NCI-H1417 (cell line): ENCODE measurements around the gene ARHGAP24.

Experiments used
- DNase-seq, 3 experiments: peaks; one replicate each; lab custom pipeline; 2025; lab: John Stamatoyannopoulos, UW

The ARHGAP24 gene

DNA sequence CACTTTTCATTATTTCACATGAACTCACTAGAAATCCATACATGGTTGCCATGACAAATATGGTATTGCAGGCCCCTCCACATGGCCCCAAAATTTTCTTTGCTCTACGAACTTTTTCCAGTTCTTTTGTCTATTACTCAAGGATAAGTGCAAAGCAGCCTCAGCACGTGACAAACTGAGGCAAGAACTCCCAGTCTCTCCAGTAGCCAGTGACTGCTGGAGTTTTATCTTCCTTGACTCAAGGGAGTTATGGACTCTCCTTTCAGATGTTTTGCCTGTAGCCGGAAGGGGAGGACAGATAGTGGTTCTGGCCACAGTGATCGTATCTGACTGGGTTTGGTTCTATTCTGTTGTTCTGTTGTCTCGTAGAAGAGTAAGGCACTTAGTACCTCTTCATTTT lies 105.5 kb downstream of the ARHGAP24 start:
- no peak for DNase-seq

DNA sequence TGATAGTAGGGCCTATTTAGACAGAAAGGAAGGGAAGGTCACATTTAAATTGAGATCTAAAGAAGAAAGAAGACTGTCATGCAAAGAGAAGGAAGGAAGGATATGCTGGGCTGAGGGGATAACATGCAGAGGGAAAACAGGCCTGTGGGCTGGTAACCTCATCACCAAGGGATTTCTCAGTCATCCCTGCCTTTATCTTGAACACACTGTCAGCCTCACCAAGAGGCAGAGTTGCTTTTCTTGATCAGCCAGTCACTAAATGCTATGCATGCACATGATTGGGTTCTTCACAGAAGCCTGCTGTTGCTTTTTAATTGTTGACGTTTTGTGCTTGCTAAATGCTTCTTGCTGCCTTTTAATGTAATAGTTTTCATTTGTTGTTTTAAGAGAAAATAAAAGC lies 113.0 kb downstream of the ARHGAP24 start:
- DNase-seq, result no peak

DNA sequence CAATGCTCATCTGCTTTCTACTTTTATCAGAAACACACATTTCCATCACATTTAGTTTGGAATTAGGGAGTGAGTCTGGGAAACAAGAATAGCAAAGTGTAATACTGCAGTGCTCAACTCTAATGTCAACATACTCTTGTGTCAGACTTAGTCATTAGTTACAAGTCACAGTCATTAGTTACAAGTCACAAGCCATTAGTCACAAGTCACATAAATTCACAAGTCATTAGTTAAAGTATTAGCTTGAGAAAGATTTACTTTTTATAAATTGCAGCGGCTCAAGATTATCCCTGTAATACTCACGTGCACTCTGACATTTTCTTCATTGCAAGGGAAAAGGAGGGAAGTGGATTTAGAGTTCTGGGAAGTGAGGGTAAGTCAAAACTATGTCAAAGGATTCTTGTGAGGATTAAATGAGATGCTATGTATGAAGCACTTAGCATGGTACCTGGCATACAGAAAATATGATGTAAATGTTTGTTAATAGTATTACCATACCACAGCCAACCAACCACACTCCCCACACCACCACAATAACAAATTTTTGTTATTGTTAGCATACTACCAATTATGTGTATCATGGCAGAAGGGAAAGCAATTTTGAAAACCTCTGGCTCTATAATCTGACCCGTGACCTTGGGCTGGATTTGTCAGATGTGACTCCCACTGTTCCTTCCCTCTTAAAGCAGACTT lies 116.6 kb downstream of the ARHGAP24 start:
- DNase-seq, result no peak

DNA sequence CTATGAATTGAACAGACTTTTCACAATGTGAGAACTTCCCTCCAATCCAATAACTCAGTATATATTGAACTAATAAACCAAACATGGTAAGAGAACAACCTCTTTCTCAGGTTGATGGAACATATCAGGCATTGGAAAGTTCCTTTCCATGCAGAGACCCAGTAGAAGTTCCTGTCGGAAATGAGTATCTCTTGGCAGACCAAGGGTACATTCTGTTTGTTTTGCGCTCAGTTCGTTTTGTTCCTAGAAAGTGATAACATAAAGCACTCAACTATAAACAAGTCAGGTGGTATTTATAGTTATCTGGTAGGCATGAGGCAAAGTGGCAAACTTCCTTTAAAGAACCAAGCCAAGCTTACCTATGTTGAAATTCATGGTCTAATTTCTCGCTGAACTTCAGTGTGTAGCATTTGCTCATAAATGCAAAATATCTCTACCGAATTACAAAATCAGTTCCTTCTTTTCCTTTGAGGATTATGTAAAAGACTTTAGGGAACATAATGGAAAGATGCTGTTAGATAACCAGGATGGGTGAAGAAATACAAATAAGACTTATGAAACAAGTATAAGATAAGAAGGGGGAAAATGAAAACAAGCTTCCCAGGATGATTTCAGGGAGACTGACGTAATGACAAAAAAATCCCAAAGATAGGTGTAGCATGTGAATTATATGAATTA lies 120.3 kb downstream of the ARHGAP24 start:
- no peak for DNase-seq

DNA sequence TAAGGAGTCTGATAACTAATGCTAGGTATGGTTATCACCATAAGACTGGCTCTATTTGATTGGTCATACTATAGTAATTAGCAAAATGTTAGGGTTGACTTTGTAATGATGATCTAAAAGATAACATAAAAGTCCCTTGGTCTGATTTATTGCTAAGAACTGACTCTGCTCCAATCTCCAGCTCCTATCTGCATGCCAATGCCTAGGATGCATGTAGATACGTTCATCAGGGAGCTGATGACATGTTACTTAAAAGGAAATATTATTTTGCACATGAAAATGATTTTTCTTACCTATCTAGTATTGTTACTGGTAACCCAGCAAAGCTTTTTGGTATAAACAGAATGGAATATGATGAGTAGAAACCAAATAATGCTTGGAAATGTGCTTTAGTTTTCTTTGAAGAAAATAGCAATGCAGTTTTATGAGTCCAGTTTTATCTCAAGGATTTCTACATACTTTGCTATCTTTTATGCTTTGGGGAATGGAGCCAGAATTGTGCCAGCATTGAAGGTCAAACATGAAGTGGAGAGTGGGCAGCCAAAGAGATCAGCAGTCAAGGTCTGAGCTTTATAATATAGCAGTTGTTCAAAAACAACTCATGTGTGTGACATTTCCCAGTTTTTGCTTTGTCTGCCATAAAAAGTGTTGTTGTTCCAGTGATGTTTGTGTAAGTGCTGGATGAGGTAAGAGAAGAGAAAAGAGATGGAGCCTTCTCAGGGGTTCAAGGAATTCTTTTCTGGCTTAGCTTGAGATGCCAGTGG lies 121.0 kb downstream of the ARHGAP24 start:
- DNase-seq, result no peak

DNA sequence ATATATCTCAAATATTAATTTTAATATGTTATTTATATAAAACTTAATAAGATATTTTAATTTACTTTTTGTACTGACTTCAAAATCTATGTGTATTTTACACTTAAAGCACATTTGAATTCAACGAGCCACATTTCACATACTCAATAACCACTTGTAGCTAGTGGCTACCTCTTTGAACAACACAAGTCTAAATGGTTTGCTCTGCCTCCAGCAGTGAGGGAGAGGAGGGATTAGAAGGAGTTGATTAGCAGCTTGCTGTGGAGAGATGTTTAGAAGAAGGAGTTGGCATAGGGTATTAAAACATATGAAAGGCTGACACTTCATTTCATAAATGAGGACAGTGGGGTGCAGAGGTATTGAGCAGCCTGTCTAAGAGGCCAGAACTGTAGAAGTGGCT lies 124.0 kb downstream of the ARHGAP24 start:
- DNase-seq, result peak; percentile 29 to 85 (median 80)

DNA sequence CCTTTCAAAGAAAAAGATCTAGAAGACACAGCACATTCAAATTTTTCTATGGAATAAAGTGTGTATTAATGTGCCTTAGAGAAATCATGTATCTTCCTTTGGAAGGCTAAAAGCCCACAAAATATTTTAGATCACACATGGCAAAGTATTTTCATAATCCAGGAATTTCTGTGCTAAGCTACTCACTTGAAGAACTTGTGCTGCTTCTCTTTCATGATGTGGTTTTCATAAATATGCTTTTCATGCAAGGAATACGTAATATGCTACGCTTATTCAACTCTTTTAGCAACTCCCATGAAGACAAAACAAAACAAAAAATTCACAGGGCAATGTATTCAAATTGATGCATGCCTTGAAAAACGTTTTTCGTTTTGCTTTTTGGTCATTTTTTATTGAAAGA lies 125.6 kb downstream of the ARHGAP24 start:
- no peak for DNase-seq

DNA sequence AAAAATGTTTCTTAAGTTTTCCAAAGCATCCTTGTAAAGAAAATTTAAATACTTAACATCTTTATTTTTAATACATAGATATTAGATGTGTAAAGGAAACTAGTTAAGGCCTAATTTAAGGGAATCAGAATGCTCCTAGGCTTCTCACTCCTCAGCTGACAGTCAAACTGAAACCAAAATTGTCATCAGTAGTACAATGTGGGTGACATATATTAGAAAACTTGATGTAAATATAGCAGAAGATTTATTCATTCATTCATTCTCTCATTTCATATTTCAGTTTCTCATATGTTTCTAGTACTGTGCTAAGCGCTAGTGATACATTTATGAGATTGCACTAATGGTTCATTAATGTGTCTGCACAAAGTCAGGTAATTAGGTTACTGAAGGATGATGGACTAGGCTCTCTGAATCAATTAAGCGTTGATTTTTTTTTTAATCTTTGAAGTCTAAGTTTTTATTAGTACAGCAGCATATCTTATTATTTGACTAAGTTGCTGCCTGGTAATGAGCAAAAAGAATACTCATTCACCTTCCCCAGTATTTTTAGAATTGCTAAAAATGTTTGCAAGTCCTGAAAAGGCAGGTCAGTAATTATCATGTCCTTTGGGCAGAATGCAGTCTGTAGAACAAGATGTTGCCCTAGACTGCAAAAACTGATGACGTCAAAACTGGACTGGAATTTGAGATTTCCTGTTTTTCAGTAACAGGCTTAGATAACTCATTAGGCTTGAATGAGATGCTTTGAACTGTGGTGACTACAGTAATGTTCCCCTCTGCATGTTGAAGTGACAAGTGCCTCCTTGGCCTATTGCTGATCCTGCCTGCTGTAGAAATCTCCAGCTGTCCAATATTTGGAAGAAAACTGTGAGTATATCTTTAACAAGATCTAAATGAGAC lies 128.7 kb downstream of the ARHGAP24 start:
- peak in 1 of 3 experiments; percentile 41 for DNase-seq

DNA sequence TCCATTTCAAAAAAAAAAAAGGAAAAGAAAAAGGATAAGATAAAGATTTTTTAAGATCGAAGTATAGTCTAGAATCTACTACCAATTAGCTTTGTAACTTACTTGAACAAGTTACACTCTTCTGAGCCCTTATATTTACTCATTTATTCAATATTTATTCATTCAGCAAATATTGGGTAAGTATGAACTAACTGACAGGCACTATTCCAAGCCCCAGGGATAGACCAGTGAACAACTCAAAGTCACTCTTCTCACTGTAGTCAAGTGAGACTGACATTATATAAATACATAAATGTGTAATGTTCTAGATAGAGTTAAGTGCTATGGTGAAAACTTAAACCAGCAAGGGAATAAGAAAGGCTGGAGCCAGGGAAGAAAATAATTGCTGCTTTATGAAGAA lies 131.6 kb downstream of the ARHGAP24 start:
- DNase-seq, result no peak

DNA sequence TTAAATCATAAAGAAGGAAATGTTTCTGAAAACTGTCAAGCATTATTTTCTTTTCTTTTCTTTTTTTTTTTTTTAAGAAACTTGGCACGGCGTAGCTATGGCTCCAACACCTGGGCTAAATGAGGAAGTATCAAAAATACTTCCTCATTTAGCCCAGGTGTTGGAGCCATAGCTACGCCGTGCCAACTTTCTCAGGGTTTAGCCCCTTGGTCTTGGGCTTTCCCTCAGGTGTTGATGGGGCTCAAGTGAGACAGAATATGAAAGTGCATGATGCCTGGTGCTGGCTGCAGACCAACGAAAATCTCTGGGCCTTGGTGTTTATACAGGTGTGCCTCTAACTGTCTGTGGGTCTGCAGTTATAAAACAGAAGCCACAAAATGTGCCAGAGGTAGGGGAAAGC lies 132.7 kb downstream of the ARHGAP24 start:
- DNase-seq, result peak; percentile 3 to 45 (median 42)

DNA sequence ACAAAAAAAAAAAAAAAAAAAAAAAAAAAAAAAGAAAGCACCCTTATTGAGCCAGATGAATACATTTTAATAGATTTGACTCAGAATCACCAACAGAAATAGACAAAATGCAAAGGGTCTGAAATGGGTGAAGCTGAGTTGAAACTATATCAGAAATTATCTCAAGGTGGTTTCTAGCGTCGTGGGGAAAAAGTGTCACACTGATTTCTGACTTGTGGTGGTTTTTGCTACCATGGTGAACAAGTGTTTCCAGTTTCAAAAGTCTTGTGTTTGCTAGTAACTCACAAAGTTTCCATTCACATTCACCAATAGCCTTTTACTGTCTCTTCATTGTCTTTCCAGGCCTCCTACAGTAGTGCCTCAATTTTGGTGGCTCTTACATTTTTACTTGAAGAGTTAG lies 135.5 kb downstream of the ARHGAP24 start:
- DNase-seq, result no peak

DNA sequence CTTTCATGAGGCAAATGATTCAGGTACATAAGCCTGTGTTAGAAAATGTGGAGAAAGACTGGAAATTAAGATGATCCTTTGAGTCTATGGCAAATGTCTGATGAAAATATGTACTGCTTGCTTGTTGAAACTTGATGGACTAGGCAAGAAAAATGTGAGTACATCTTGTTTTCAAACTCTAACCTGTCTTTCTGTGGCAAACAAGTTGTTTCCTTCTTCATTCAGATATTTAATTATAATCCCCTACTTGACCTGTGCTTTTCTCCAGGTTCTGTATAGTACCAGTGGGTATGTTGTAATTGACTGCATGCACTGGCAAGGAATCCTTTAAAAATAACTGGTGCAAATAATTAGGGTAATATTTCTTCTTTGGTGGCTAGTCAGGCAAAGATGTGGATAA lies 136.7 kb downstream of the ARHGAP24 start:
- no peak for DNase-seq

DNA sequence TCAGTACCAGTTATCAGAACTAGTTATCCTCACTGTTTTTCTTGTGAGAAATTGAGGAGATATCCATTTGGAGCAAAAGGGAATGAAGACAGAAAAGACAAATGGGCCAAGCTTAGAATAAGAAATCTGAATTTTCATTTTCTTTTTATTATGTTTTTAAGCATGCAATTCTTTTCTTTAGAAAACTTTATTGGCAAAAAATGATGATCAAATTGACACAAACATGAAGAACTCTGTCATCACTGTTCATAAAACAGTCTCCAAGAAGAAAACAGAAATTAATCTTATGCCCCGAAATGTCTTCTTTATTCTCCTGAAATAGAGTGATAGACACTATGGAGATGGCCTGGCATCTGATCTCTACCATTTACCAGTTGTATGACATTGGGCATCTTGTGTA lies 139.0 kb downstream of the ARHGAP24 start:
- DNase-seq, result no peak

DNA sequence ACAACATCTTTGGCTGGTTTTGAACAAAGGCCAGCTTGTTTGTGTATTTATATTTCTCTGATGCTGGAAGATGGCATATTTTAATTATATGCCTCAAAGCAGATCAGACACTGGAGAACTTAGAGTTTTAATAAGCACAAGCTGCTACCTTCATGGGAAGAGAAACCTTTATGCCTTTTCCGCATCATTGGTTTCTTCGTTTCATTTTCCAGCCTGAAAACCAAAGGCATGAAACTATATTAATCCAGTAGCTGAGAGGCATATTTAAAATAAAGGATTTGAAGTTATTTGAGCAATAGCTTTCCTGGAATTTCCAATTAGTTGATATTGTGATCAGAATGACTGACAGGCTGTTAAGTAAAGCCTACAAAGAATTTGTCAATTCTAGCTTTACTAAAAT lies 141.0 kb downstream of the ARHGAP24 start:
- DNase-seq, result no peak

DNA sequence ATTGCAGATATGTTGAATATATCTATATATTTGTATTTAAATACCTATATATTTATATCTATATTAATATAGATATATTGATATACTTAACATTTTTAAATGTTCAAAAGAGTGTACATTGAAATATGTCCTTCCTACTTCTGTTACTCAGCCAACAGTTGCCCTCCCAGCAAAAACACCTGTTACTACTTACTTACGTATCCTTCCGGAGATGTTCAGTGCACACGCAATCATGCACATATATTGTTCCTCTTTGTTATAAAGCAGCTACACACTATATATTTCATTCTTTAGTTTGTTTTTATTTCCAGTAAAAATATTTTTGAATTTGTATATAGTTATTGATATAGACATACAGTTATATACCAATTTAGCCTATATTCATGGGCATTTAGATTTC lies 142.3 kb downstream of the ARHGAP24 start:
- no peak for DNase-seq

DNA sequence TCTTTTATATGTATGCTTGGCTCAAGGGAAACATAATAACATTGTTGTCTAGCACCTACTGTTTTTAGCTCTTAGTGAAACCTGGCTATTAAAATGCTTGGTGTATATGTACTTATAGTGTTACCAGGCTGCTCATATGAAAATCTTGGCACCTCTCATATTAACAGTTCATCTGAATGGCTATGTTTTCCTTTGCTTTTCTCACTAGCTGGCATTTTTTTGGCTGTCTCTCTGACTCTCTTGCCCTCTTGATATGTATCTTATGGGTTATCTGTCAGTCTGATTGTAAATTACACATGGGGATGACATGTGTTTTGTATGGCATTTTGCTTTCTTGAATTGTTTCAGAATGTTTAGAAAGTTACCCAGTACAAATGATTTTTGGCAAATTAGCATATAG lies 158.0 kb downstream of the ARHGAP24 start:
- peak in 1 of 3 experiments; percentile 10 for DNase-seq

DNA sequence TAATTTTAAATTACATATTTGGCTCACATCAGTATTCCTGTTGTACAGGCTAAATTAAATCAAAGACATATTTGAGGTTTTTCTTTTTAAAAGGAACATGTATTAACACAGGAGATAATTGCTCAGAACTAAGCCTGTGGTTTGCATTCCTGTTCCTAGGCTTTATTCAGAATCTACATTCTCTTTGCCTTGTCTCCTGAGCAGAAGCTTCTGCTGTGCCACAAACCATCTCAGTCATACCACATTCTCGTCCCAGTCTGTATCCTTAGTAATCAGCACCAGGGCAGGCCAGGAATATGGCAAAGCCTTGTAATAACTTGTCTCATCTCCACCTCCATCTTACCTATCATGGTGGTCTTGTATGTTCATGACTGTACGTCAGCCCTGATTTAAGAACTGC lies 162.8 kb downstream of the ARHGAP24 start:
- DNase-seq, result no peak

DNA sequence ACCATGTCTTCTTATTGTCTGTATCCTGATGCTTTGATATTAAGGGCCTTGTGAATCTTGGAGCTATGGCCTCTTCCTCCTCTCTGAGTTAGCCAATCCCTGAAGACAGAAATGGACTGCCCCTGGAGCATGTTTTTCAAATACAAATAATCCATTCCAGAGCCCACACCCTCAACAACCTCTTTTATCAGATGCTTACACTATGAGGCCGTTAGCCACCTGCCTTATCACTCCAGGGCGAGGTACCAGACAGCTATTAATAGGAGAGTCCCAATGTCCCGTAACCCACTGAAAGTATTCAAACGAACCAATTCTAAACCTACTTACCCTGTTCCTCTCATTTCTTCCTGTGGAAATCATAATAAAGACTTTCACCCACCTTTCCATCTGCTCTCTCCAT lies 165.0 kb downstream of the ARHGAP24 start:
- no peak for DNase-seq

DNA sequence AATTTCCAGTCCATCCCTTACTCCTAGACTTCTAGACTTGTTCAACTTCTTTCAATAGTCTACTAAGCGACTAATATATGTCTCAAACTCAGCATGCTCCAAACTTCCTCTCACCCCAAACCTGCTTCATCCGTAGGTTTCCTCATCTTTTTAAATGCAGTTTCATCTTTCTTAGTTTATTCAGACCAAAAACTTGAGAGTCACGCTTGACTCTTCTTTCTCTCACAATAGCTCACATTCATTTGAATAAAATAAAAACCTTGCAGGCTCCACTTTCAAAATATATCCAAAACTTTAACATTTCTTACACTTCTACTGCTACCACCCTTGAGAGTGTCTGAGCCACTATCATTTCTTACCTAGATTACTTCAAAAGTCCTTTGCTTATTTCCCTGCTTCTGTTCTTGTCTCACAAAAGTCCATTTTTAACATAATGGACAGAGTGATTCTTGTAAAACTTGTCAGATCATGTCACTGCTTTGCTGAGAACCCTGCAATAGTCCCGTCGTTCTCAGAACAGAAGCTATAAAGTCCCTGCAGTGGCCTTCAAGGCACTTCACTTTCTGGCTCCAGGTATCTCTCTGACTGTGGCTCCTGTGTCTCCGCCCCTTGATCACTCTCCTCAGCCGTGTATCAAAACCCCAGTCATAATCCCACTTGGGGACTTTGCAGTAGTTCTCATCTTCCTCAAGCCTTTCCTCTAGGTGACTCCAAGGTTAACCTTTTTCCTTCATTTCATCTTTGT lies 167.6 kb downstream of the ARHGAP24 start:
- no peak for DNase-seq

DNA sequence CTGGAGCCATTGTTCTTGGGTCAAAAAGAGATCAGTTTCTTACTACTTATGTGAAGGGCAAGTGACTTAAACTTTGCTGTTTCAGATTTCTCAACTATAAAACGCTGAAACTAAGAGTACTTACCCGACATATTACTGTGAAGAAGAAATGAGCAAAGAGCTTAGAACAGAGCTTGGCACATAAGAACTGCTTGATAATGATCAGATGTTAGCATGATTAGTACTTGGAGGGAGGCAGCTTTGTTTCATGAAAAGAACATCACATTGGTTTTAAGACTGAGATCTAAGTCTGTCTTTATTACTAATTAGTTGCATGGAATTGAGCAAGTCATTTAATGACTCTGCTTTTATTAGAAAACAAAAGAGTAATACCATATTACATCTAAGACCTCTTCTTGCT lies 169.1 kb downstream of the ARHGAP24 start:
- DNase-seq, result no peak

DNA sequence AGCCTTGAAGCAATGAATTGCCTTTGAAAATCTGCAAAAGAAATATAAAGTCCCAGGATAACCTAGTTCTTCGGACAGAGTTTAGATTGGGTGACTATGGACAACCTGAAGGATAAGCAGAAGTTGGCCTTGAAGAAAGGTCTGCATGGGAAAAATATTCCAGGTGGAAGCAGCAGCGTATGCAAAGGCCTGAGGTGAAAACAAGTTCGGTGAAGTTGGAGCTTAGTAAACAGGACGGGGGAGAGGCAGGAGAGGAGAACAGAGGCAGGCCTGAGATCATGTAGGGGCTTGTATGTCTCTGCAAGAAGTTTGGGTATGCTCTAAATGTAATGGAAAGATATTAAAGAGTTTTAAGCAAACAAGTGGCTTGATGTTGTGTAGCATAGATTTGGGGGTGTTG lies 176.0 kb downstream of the ARHGAP24 start:
- no peak for DNase-seq
